A549 (cell line): Measurements from ENCODE around the gene SORCS2. TPM values are rescaled to one million over a fixed set of nuclear protein-coding genes. Genes with fewer than 3 reads are reported as not detected.

Source experiments
- ATAC-seq, 2 experiments: fragments of 200-7000 bp in 1 of 2; fragments of >200 bp in 1 of 2; cut with Nextera tagmentation in 1 of 2; cut with Tn5 transposase in 1 of 2; 3 replicates each; pipeline versions ENCODE4 v1.8.0 to v1.9.1; 2018 to 2020; ENCODE audit warnings: mild to moderate bottlenecking in 1 of 2, moderate library complexity in 1 of 2
- CTCF ChIA-PET: fragments of 300-600 bp; sonication (Branson Sonifier 250); formaldehyde crosslinking; extraction: SDS; loops from one replicate; lab custom pipeline; 2021; ENCODE audit warnings: antibody characterized with exemption, inconsistent platforms; lab: Yijun Ruan, JAX
- POLR2A ChIA-PET: fragments of 350-600 bp; formaldehyde crosslinking; extraction: SDS; loops from one replicate; lab custom pipeline; 2021; ENCODE audit warnings: antibody characterized with exemption, inconsistent platforms; lab: Yijun Ruan, JAX
- DNase-seq, 2 experiments: peaks; one replicate each; pipeline versions ENCODE4 v3.0.0 to v3.0.0-alpha.2; 2011 to 2016; ENCODE audit warnings: low read depth in 1 of 2, low spot score in 1 of 2
- FAIRE-seq: peaks from 2 replicates; lab custom pipeline; 2011; peaks lifted over from hg19 to GRCh38; lab: Jason Lieb, UNC
- H3K27ac ChIP-seq, 2 experiments: fragments of >200 bp; sonication (Bioruptor Twin); formaldehyde crosslinking; 3 replicates each; pipeline ENCODE4 v1.5.1; 2016 to 2017
- H3K4me1 ChIP-seq: fragments of >200 bp; sonication (Bioruptor Twin); formaldehyde crosslinking; 3 replicates; pipeline ENCODE4 v1.6.1; 2016
- H3K4me2 ChIP-seq: fragments of >200 bp; sonication (Bioruptor Twin); formaldehyde crosslinking; 3 replicates; pipeline ENCODE4 v1.6.1; 2016
- H3K4me3 ChIP-seq: fragments of >200 bp; sonication (Bioruptor Twin); formaldehyde crosslinking; 3 replicates; pipeline ENCODE4 v1.5.1; 2016
- H3K9me3 ChIP-seq: fragments of >200 bp; sonication (Bioruptor Twin); formaldehyde crosslinking; 3 replicates; pipeline ENCODE4 v1.6.1; 2016
- CBX2 ChIP-seq: fragments of 200-600 bp; sonication (generic); IDR thresholded peaks from 2 replicates; pipeline ENCODE4 v1.6.1; 2016; ENCODE audit warnings: low read depth, mild to moderate bottlenecking, borderline replicate concordance
- CHD4 ChIP-seq: fragments of 200-600 bp; sonication (generic); IDR thresholded peaks from 2 replicates; pipeline ENCODE4 v1.6.1; 2016; ENCODE audit warnings: antibody characterized with exemption, mild to moderate bottlenecking, borderline replicate concordance
- EHMT2 ChIP-seq: fragments of 200-600 bp; sonication (generic); IDR thresholded peaks from 2 replicates; pipeline ENCODE4 v1.6.1; 2016; ENCODE audit warnings: antibody characterized with exemption, low read depth, mild to moderate bottlenecking, moderate library complexity
- FOSL2 ChIP-seq, 2 experiments: fragments of 450-650 bp in 1 of 2; fragments of >200 bp in 1 of 2; sonication (Bioruptor Twin) in 1 of 2; formaldehyde crosslinking; IDR thresholded peaks; 2 replicates each; pipeline versions ENCODE4 v1.5.0 to v1.6.1; 2016 to 2020; ENCODE audit warnings: mild to moderate bottlenecking in 1 of 2, moderate library complexity in 1 of 2
- HDAC2 ChIP-seq: fragments of 200-600 bp; sonication (generic); IDR thresholded peaks from 2 replicates; pipeline ENCODE4 v1.6.1; 2016
- HOXB5 ChIP-seq: fragments of 250-450 bp; sonication (Bioruptor Pico); IDR thresholded peaks from 2 replicates; pipeline ENCODE4 v1.5.0; 2020; ENCODE audit warnings: mild to moderate bottlenecking, moderate library complexity
- JUN ChIP-seq, 2 experiments: fragments of >200 bp; sonication (Bioruptor Twin); formaldehyde crosslinking; IDR thresholded peaks; 2 replicates in 1 of 2; 3 replicates in 1 of 2; pipeline ENCODE4 v1.6.1; 2016 to 2017
- KDM1A ChIP-seq: fragments of 200-600 bp; sonication (generic); IDR thresholded peaks from 2 replicates; pipeline ENCODE4 v1.6.1; 2016; ENCODE audit warnings: low read depth, mild to moderate bottlenecking
- KDM5A ChIP-seq: fragments of 200-600 bp; sonication (generic); IDR thresholded peaks from 2 replicates; pipeline ENCODE4 v1.6.1; 2016; ENCODE audit warnings: antibody characterized with exemption, mild to moderate bottlenecking
- MAFK ChIP-seq: fragments of 450-650 bp; IDR thresholded peaks from 2 replicates; pipeline ENCODE4 v1.6.1; 2014; ENCODE audit not compliant: partially characterized antibody
- MAZ ChIP-seq: fragments of 150-350 bp; IDR thresholded peaks from 2 replicates; pipeline ENCODE4 v1.6.1; 2014; ENCODE audit warnings: antibody characterized with exemption, low read depth, low read length, borderline replicate concordance
- NR3C1 ChIP-seq: fragments of >200 bp; sonication (Bioruptor Twin); formaldehyde crosslinking; IDR thresholded peaks from 3 replicates; pipeline ENCODE4 v1.6.1; 2017
- SMC3 ChIP-seq: fragments of >200 bp; sonication (Bioruptor Twin); formaldehyde crosslinking; IDR thresholded peaks from 3 replicates; pipeline ENCODE4 v1.6.1; 2018; ENCODE audit warnings: inconsistent platforms
- SREBF2 ChIP-seq: fragments of 450-650 bp; IDR thresholded peaks from 2 replicates; pipeline ENCODE4 v1.6.1; 2014; ENCODE audit warnings: mild to moderate bottlenecking, moderate library complexity
- TFCP2L1 ChIP-seq: fragments of 250-450 bp; sonication (Bioruptor Pico); IDR thresholded peaks from 2 replicates; pipeline ENCODE4 v1.5.0; 2021; ENCODE audit warnings: mild to moderate bottlenecking
- TP53 ChIP-seq: fragments of 250-450 bp; sonication (Bioruptor Pico); IDR thresholded peaks from 2 replicates; pipeline ENCODE4 v1.5.0; 2021; ENCODE audit warnings: mild to moderate bottlenecking, moderate library complexity
- ZFP36 ChIP-seq: fragments of 450-650 bp; IDR thresholded peaks from 2 replicates; pipeline ENCODE4 v1.6.1; 2014; ENCODE audit warnings: borderline replicate concordance; ENCODE audit not compliant: partially characterized antibody
- ZNF302 ChIP-seq: fragments of 250-450 bp; sonication (Bioruptor Pico); IDR thresholded peaks from 2 replicates; pipeline ENCODE4 v1.9.0; 2021; ENCODE audit warnings: inconsistent platforms, mild to moderate bottlenecking, moderate library complexity
- WGBS: methylation state at CpG from one replicate; pipeline ENCODE4 v1.1.6; 2017; ENCODE audit errors: missing lambda C conversion rate; 5-methylcytosine and 5-hydroxymethylcytosine counted together
- polyA plus RNA-seq, 4 experiments: library from polyadenylated mRNA; depleted of rRNA in 3 of 4; stranded (reverse); fragments of >200 nt; fragmentation: RNase III in 1 of 4; extraction: RNeasy Plus Mini Kit Qiagen cat#74134 plus additional on column Dnase treatment in 1 of 4; gene quantifications; 2 replicates in 3 of 4; 3 replicates in 1 of 4; pipeline ENCODE4 v1.2.3, GENCODE V29; 2011 to 2017
- TF ChIP-seq, protein P1 (sequence below): fragments of 200-600 bp; sonication (generic); IDR thresholded peaks from 2 replicates; pipeline ENCODE4 v1.6.1; 2016; ENCODE audit warnings: antibody characterized with exemption, mild to moderate bottlenecking, moderate library complexity
- TF ChIP-seq, protein P2 (sequence below): fragments of 250-450 bp; sonication (Bioruptor Pico); IDR thresholded peaks from 2 replicates; pipeline ENCODE4 v1.5.0; 2021; ENCODE audit warnings: mild to moderate bottlenecking, moderate library complexity, borderline replicate concordance

Gene SORCS2
- polyA plus RNA-seq, 2 of the 4 experiments (the other 2 are of a cell fraction), result 1.4 to 4.6 TPM

DNA sequence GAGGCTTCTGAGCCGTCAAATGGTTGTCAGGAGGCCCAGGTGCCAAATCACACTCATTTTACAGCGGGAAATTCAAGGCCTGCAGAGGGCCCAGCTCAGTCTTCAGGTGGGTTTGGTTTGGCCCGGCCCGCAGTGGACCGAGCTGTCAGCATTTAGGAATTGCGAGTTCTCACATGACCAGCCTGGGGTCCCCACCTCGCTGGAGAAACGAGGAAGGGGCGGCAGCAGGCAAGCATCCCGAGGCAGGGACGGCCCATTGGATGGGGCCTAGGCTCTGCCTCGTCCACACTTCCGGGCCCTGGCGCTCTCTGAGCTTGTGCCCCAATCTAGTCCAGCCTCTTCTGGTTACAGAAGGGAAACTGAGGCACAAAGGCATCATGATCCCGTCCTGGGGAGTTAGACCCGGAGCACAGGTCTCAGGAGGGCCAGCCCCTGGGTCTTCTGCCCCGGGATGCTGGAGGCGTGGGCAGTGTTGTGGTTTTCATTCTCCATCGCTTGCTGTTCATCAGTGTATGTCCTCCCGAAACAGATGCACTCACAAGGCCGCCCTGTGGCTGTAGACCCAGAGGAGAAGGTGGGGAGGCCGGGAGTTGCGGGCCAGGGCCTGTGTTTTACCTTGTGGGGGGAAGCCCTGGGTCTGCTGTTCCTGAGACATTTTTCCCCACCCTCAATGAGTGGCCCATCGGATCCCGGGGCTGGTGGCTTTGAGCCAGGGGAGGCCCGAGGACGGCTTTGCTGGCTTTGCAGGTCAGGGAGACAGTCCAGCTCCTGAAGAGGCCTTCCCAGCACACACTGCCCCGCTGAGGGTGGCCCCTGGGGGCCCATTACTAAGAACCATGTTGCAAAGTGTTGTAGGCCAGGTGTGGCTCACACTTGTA lies 233.5 kb downstream of the SORCS2 start:
- H3K9me3 ChIP-seq, result no peaks in the 10 kb centered on the region
- 79% methylated on average over 18 of the region's 28 CpGs for WGBS
- no peak for ATAC-seq
- no peak overlapping the region for H3K4me3 ChIP-seq
- no peak overlapping the region for H3K27ac ChIP-seq
- CTCF ChIA-PET, result no interaction called here
- H3K4me2 ChIP-seq, result no peak overlapping the region
- POLR2A ChIA-PET, result no interaction called here
- no peak for TF ChIP-seq MAFK
- TF ChIP-seq SREBF2, result no peak
- TF ChIP-seq KDM5A, result no peak
- no peak for TF ChIP-seq TP53 (CRISPR knock-in tag)
- no peak for TF ChIP-seq HDAC2
- no peak for TF ChIP-seq ZFP36
- TF ChIP-seq FOSL2 (IDR thresholded peaks at IDR 0.05), result no peak
- no peak for TF ChIP-seq FOSL2 (CRISPR knock-in tag; IDR thresholded peaks at IDR 0.05)
- no peak for TF ChIP-seq JUN (IDR thresholded peaks at IDR 0.05)
- TF ChIP-seq SMC3, result no peak
- no peak for TF ChIP-seq NR3C1
- TF ChIP-seq TFCP2L1 (CRISPR knock-in tag), result no peak
- TF ChIP-seq CBX2, result no peak
- TF ChIP-seq ZNF302 (CRISPR knock-in tag), result no peak
- TF ChIP-seq, protein P1, sequence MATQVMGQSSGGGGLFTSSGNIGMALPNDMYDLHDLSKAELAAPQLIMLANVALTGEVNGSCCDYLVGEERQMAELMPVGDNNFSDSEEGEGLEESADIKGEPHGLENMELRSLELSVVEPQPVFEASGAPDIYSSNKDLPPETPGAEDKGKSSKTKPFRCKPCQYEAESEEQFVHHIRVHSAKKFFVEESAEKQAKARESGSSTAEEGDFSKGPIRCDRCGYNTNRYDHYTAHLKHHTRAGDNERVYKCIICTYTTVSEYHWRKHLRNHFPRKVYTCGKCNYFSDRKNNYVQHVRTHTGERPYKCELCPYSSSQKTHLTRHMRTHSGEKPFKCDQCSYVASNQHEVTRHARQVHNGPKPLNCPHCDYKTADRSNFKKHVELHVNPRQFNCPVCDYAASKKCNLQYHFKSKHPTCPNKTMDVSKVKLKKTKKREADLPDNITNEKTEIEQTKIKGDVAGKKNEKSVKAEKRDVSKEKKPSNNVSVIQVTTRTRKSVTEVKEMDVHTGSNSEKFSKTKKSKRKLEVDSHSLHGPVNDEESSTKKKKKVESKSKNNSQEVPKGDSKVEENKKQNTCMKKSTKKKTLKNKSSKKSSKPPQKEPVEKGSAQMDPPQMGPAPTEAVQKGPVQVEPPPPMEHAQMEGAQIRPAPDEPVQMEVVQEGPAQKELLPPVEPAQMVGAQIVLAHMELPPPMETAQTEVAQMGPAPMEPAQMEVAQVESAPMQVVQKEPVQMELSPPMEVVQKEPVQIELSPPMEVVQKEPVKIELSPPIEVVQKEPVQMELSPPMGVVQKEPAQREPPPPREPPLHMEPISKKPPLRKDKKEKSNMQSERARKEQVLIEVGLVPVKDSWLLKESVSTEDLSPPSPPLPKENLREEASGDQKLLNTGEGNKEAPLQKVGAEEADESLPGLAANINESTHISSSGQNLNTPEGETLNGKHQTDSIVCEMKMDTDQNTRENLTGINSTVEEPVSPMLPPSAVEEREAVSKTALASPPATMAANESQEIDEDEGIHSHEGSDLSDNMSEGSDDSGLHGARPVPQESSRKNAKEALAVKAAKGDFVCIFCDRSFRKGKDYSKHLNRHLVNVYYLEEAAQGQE, result no peak
- TF ChIP-seq EHMT2, result no peak
- TF ChIP-seq MAZ, result no peak
- FAIRE-seq, result no peak
- DNase-seq, result no peak
- peaks cover 15% of the 10 kb centered on the region for H3K4me1 ChIP-seq

DNA sequence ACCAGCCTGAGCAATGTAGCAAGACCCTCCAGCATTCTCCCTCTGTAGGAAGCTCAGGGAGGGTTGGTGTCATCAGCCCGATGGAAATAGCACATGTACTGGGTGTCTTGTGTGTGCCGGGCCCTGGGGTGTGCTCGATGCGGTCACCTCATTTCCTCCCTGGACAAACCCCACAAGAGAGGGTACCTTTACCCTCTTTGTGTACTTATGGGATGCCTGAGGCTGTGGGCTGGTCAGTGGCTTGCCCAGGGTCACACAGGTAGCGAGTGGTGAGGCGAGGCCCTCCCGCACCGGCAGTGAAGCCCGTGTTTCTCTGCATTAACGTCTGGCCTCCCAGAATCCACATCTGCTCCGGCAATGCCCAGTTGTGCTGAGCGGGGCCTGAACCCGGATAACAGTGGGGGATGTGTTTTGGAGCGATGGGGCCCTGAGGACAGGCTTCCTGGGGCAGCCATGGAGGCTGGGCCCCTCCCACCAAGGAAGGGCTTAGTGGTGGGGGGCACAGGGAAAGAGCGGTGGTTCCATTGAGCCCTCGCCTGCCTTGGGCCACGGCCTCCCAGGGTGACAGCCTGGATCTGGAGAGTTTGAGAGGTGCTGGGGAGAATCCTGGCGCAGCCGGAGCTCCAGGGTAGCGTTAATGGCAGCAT lies 234.3 kb downstream of the SORCS2 start:
- DNase-seq (no peak), FAIRE-seq (no peak), ATAC-seq (no peak)
- POLR2A ChIA-PET, result no interaction called here
- TF ChIP-seq, protein P2, sequence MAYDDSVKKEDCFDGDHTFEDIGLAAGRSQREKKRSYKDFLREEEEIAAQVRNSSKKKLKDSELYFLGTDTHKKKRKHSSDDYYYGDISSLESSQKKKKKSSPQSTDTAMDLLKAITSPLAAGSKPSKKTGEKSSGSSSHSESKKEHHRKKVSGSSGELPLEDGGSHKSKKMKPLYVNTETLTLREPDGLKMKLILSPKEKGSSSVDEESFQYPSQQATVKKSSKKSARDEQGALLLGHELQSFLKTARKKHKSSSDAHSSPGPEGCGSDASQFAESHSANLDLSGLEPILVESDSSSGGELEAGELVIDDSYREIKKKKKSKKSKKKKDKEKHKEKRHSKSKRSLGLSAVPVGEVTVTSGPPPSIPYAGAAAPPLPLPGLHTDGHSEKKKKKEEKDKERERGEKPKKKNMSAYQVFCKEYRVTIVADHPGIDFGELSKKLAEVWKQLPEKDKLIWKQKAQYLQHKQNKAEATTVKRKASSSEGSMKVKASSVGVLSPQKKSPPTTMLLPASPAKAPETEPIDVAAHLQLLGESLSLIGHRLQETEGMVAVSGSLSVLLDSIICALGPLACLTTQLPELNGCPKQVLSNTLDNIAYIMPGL (CRISPR knock-in tag), result no peak
- no peak for TF ChIP-seq HOXB5 (CRISPR knock-in tag)
- no peak for TF ChIP-seq KDM1A
- no peak for TF ChIP-seq CHD4
- no peak overlapping the region for H3K4me3 ChIP-seq
- WGBS, result 84% methylated on average over 13 of the region's 20 CpGs
- H3K4me2 ChIP-seq, result no peak overlapping the region
- H3K4me1 ChIP-seq, result peaks cover 23% of the 10 kb centered on the region
- H3K9me3 ChIP-seq, result no peaks in the 10 kb centered on the region
- CTCF ChIA-PET, result no interaction called here
- no peak overlapping the region for H3K27ac ChIP-seq
